Measurements from ENCODE around the gene NXN.

DNA sequence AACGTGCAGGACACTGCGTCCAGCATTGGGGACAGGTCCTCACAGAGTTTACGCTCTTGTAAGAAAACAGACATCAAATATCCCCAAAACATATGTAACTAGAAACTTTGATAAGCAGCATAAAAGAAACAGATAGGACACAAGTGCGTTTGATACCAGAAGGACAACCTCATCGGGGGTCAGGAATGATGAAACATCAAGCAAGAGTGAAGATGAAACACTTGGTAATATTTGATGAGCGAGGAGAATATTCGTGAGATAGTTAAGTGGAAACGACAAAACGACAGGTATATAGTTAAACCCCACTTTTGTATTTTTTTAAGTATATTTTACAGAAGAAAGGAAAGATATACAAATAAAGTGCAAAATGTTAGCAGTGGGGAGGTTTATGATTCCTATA is 55.9 kb downstream of the NXN start:
- TF ChIP-seq, protein P1, sequence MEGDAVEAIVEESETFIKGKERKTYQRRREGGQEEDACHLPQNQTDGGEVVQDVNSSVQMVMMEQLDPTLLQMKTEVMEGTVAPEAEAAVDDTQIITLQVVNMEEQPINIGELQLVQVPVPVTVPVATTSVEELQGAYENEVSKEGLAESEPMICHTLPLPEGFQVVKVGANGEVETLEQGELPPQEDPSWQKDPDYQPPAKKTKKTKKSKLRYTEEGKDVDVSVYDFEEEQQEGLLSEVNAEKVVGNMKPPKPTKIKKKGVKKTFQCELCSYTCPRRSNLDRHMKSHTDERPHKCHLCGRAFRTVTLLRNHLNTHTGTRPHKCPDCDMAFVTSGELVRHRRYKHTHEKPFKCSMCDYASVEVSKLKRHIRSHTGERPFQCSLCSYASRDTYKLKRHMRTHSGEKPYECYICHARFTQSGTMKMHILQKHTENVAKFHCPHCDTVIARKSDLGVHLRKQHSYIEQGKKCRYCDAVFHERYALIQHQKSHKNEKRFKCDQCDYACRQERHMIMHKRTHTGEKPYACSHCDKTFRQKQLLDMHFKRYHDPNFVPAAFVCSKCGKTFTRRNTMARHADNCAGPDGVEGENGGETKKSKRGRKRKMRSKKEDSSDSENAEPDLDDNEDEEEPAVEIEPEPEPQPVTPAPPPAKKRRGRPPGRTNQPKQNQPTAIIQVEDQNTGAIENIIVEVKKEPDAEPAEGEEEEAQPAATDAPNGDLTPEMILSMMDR (IDR thresholded peaks at IDR 0.05): no peak
- no peak for TF ChIP-seq EP300 (IDR thresholded peaks at IDR 0.05; ENCODE audit: low read depth)
- TF ChIP-seq POLR2A (IDR thresholded peaks at IDR 0.05): no peak

All from transverse colon (tissue), 3 donors.